Endothelial cell of umbilical vein (primary cell): Measurements from ENCODE around the gene MAT2A.

Source experiments
- CTCF ChIP-seq, 2 donors: IDR thresholded peaks; 1 replicate in 1 of 2; 2 replicates in 1 of 2; pipeline ENCODE4 v1.5.1; 2011; ENCODE audit warnings: low read length in 2 of 2, mild to moderate bottlenecking in 2 of 2, moderate library complexity in 2 of 2, control low read depth in 1 of 2, inconsistent platforms in 1 of 2, low read depth in 1 of 2; ENCODE audit not compliant: insufficient read depth in 1 of 2; ENCODE audit errors: extremely low read depth in 1 of 2
- EZH2 ChIP-seq: IDR thresholded peaks from 2 replicates; pipeline ENCODE4 v1.6.1; 2012; ENCODE audit warnings: borderline replicate concordance, low read depth, mild to moderate bottlenecking, moderate library complexity, low read length, inconsistent platforms; ENCODE audit not compliant: severe bottlenecking
- JUN ChIP-seq: IDR thresholded peaks from 2 replicates; pipeline ENCODE4 v1.6.1; 2011; ENCODE audit warnings: borderline replicate concordance, low read depth; ENCODE audit not compliant: insufficient read length, insufficient read depth
- MYC ChIP-seq: IDR thresholded peaks from one replicate; pipeline ENCODE4 v1.6.1; 2011; ENCODE audit warnings: mild to moderate bottlenecking, low read depth, low read length
- POLR2A ChIP-seq: IDR thresholded peaks from 2 replicates; pipeline ENCODE4 v1.6.1; 2012; ENCODE audit warnings: low read depth, mild to moderate bottlenecking, control low read depth, low read length
- POLR2AphosphoS5 ChIP-seq: IDR thresholded peaks from 2 replicates; pipeline ENCODE4 v1.6.1; 2012; ENCODE audit warnings: low read depth, mild to moderate bottlenecking, control low read depth, low read length, moderate library complexity; ENCODE audit not compliant: insufficient read depth
- TF ChIP-seq, protein P1 (sequence below): IDR thresholded peaks from 2 replicates; pipeline ENCODE4 v1.6.1; 2011; ENCODE audit not compliant: insufficient read depth, insufficient read length

GRCh38 chr2:85583667-85584353 lies 44.8 kb downstream of the MAT2A start:
- no peak for TF ChIP-seq MYC
- no peak for TF ChIP-seq POLR2A
- no peak for TF ChIP-seq CTCF (IDR thresholded peaks at IDR 0.05; ENCODE audit: extremely low read depth in 1 of 2, insufficient read depth in 1 of 2, low read depth in 1 of 2, low read length in 2 of 2)
- TF ChIP-seq, protein P1, sequence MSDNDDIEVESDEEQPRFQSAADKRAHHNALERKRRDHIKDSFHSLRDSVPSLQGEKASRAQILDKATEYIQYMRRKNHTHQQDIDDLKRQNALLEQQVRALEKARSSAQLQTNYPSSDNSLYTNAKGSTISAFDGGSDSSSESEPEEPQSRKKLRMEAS: no peak
- no peak for TF ChIP-seq EZH2
- no peak for TF ChIP-seq JUN
- TF ChIP-seq POLR2AphosphoS5: no peak
